Activated T-cell treated with anti-CD3 and anti-CD28 coated beads, Interleukin-2, amount 50 U/mL, for 48 hours (primary cell): ENCODE results near the gene KLC4.
"Not testable (repeated sequence)": the region's sequence is repeated elsewhere in the genome, so short reads cannot be mapped to it uniquely, and the experiment has no call there.

ENCODE experiments used
- DNase-seq, 2 experiments: peaks; one replicate each; pipeline ENCODE4 v3.0.0-alpha.2; 2020

The KLC4 gene

DNA sequence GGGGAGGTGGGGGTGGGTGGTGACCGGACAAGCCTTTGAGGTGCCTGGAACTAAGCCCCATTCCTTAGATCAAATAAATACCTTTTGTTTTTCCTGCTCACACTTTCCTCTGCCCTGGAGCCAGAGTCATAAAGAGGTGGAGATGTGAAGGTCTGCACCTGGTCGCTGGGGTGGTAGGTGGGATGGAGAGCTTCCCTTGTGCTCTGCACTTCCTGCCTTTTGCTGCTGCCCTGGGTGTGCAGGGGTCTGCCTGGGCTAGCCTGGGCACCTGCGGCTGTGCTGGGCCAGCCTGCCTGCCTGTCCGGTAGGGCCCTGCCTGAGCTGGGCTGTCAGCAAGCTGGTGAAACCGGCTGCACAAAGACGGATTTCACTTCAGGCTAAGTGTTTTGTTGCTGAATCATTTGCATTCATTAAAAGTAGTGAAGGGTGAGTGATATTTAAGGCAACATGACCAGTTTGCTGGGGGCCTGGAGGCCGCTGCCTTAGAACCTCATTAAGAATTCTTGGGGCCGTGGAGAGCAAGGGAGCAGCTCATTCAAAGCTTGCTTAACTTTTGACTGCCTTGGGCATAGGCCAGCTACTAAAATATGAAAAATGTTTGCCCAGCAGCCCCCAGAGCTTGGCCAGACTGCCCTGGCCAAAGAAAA is 37.1 kb downstream of the KLC4 start:
- no peak for DNase-seq

DNA sequence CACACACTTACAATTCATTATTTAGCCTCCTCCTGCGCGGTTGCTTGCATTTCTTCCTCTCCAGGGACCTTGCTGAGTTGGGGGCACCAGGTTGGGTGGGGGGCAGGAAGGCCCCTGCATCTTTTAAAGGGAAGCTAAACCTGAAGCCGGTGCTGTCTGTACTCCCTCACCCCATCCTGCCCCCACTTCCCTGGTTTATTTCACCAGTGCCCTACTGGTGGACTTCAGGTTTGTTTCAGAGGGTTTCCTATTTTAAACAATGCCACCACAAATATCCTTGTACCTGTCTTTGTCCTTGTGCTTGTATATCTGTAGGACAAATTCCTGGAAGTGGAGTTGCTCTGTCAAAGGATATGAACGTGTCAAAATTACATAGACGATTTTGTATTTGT is 37.7 kb downstream of the KLC4 start:
- DNase-seq: no peak

DNA sequence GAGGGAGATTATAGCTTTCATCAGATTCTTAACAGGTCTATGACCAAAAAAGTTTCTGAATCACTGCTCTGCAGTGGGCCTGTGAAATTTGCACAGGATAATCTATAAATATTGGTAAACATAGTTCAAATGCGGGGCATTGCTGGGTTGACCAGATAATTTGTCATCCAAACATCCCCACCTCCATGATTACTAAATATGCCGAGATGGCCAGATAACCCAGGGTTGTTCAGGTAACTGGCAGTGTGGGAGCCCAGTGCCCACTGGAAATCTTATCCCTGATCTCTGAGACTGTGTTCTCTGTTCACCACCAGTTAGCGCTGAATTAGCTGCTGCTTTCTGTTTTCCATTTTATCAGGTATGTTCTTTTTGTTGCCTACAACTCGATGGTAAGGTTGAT is 38.1 kb downstream of the KLC4 start:
- DNase-seq: no peak

DNA sequence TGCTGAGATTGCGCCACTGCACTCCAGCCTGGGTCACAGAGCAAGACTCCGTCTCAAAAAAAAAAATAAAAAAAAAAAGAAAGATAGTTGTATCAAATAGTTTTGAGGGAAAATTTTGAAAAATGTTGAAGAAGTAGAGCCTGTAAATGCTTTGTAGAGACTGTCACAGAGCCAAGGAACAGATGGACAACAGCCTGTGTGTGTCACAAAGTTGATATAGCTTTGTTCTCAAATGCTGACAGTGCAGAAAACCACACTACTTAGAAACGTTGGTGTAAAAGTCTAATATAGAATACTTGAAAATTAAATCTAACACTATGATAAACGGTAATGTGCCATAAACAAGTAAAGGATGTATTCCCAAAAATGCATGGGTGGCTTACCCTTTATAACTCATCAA is 42.1 kb downstream of the KLC4 start:
- no peak for DNase-seq

DNA sequence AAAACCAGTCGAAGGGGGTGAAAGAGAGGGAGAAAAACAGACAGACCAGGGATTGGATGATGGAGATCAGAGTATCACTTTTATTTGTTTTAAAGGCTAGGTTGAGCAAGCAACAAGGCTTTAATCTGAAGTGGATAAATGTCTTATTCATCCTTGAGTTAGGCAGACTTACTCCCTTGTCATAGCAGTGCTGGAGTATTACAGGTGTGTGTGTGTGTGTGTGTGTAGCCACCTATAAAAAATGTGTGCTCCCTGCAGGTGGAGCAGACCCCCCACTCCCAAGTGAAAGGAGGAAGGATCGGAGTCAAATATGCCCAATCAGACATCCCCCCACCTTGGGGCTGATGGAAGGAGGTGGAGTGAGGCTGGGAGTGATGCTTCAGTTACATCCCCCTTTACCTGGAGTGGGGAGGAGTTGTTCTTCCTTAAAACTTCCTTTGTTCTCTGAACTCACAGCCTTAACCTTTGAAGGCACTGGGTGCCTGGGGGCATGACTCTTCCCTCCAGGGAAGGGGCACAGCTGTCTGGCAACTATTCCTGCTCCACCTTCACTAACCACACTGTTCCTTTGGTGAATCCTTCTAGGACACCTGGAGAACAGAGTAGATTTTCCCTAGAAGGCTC is 43.9 kb downstream of the KLC4 start:
- no peak for DNase-seq

DNA sequence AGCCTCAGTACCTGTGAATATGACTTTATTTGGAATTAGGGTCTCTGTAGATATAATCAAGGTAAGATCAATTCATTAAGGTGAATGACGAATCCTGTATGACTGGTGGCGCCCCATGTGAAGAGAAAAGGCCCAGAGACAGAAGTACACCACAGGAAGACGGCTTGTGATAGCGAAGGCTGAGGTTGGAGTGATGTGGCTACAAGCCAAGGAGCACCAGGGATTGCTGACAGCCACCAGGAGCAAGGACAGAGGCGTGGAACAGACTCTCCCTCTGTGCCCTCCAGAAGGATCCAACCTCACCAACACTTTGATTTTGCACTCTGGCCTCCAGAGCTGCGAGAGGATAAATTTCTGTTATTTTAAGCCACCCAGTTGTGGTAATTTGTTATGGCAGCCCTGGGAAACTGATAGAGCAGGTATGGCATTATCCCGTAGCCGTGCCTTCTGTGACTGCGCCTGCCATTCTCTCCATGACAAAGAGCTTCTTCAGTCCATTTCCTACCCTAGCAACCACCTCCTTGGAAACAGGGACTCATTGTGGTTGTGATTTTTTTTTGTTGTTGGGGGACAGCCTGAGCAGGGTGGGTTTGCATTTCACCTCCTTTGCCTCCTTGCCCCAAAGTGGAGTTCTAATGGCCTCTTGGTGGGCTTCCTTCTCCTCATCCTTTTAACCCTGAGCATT is 46.2 kb downstream of the KLC4 start:
- DNase-seq: no peak

DNA sequence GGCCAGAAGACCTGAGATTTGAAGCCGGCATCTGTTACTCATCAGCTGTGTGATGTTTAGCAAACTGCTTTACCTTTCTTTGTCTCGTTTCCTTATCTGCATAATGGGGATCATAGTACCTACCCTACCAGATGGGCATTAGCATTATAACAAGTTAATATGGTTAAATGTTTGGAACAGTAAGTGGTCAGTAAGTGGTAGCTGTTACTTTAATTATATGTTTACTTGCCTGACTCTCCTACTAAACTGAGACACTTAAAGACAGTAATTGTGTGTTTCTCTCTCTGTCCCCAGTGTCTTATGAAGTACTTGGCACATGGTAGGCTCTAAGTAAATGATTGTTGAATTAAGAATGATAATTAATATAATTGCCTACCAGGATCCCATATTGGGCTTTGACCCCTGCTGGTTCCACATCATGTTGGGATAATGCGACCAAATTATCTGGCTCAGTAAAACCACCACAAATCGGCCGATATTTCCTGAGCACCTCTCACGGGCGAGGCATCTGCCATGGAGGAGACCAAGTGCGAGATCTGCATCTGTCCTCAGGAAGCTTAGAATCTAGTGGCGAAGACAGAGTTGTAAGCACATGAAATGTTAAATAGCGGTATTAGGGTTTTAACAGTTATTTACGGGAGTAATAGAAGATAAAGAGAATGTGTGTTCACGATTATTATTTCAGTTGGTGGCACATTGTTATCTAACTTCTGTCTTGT is 48.1 kb downstream of the KLC4 start:
- no peak for DNase-seq

DNA sequence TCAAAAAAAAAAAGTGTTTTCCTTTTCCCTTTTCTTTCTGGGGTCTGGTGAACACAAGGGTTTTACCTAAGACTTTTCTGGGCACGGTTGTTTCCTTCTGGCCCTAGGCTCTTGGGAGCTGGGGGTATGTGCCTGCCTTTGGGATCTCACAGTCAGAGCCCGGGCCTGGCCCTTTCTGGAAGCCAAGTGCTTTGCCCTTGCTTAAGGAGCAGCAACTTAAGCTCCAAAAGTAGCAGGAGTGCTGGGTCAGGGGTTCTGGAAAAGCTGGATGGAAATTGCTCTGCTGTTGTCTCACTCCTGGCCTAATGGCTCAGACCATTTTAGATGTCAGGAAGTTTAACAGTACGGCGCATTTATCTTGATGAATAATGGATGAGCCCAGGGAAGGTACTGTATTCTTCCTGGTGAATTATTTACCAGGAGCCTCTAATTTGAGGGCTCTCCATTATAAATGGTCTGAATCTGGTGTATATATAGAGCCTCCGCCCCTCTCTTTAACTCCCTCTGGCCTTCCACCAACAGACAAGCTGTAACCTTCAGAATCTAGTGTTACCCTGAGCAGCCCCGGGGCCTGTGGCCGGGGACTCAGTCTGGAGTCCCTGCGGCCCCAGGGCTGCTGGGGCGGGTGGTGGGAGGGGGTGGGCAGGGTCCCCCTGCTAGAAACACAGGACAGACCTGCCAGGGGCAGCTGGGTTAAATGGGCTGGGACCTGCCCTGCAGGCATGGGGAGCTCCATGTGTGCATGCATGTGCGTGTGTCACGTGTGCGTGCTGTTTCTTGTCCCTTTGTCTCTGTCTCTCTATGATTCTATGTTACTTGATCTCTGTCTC is 54.2 kb downstream of the KLC4 start:
- no peak for DNase-seq

DNA sequence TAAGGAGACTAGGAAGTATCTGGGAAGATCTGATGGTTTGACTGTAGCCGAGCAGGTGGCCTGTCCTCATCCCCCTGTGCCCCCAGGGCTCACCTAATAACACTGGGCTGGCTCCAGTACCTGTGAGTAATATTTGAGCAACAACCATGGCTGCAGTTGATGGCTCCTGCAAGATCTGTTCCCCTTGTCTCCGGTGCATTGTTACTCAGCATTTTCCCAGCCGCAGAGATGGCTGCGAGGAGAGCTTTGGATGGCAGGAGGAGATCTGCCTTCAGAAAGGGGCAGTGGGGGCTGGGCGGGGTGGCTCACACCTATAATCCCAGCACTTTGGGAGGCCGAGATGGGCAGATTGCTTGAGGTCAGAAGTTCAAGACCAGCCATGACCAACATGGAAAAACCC is 55.9 kb downstream of the KLC4 start:
- DNase-seq: no peak

DNA sequence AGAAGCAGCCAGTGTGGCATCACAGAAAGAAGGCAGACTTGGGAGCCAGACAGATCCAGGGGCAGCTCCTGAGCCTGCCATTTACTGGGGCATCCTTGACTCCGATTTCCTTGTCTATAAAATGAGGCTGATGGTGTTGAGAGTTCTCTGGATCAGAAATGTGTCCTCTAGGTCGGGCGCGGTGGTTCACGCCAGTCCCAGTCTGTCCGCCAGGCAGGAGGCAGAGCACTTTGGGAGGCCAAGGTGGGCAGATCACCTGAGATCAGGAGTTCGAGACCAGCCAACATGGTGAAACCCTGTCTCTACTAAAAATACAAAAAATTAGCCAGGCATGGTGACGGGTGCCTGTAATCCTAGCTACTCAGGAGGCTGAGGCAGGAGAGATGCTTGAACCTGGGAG is 58.0 kb downstream of the KLC4 start:
- DNase-seq: not testable (repeated sequence)

DNA sequence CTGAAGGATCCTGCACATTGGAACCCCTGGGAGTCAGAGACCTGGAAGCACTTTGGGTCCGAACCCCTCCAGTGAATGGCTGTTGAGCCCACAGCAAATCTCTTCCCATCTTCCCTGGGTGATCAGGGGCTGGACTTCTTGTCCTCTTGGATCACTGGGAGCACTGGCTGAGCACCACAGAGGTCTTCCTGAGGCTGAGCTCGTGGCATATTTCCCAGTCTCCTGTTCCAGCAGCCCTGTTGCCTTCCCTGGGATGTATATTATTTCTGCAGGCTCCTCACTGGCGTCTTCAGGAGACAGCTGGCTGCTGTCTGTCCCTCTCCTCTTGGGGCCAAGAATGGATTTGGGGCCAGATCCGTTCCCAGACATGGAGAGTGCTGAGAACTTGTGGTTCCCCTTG is 60.1 kb downstream of the KLC4 start:
- DNase-seq: no peak

DNA sequence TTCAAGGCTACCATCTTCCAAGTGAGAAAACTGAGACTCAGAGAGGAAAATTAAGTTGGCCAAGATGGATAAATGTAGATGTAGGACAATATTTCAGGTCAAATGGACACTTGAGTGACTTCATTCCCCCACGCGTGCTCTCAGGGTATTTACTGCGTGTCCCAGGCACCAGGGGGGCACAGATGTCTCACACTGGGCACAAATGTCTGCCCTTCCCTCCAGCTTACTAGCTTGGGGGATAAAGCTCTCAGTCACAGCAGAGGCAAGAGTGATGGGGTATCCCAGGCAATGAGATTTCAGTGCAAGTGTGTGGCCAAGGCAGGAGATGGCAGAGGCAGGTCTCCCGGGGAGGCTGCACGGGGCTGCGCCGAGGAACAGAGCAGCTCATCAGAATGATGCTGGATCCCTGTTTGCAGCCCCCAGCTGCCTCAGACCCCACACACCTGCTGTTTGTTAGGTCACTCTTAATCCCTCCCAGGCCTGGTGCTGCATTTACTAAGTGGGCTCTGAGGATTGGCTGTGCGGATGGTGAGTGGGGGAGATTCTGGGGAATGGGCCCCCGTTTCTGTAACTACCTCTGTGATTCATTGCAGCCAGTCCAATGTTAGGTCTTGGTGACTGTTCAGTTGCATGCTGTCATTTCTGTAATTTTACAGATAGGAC is 60.8 kb downstream of the KLC4 start:
- no peak for DNase-seq

DNA sequence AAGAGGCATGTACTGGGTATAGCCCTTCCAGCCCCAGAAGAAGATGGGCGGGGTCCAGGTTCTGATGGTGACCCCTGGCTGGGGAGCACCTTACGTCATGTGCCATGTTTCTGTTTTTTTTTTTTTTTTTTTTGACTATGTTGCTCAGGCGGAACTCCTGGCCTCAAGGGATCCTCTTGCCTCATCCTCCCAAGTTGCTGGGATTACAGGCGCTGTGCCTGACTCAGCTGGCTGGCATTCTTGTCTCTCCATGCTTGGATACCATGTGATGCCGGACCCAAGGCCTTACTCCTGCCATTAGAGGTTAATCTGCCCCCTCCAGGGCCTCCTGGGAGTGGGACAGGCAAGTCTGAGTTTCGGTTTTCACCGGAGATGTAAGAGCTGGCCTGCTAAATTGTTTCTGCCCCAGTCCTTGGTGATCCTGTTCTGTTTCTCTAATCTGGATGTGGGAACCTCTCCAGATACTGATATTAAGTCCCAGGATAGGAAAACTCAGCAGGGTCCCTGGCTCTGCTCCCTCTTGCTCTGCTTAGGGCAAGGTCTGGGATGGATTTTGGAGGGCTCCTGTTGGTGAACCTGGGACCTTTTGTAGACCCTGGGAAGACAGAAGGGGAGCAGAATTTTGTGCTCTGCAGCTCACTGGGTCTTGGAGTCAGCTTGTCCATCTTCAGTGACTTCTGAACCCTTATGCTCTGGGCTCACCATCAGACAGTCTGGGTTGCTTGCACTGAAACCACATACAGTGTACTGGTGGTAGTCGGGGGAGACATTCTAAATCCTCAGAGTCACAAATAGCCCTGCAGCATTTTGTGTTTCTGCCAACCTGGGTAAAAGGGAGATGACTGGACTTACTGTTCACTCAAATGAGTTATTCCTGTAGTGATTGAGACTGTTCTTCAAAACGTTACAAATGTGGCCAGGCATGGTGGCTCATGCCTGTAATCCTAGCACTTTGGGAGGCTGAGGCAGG is 61.8 kb downstream of the KLC4 start:
- DNase-seq: no peak

DNA sequence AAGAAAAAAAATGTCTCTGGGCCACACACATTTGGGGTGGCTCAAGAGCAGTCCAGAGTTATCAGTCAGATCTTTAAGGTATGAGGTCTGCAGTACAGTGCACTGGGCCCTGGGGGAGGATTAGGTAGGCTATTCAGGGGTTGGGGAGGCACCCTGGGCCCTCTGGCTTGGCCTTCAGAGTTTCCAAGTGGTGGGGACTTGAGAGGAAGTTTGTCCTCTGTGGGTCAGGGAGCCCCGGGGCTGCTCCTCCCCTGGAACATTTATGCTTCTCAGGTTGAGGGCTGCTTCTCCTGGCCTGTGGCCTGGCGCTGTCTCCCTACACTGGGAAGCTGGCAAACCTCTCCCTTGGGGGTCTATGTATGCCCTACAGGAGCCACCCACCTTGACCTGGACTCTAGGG is 62.7 kb downstream of the KLC4 start:
- DNase-seq: no peak

DNA sequence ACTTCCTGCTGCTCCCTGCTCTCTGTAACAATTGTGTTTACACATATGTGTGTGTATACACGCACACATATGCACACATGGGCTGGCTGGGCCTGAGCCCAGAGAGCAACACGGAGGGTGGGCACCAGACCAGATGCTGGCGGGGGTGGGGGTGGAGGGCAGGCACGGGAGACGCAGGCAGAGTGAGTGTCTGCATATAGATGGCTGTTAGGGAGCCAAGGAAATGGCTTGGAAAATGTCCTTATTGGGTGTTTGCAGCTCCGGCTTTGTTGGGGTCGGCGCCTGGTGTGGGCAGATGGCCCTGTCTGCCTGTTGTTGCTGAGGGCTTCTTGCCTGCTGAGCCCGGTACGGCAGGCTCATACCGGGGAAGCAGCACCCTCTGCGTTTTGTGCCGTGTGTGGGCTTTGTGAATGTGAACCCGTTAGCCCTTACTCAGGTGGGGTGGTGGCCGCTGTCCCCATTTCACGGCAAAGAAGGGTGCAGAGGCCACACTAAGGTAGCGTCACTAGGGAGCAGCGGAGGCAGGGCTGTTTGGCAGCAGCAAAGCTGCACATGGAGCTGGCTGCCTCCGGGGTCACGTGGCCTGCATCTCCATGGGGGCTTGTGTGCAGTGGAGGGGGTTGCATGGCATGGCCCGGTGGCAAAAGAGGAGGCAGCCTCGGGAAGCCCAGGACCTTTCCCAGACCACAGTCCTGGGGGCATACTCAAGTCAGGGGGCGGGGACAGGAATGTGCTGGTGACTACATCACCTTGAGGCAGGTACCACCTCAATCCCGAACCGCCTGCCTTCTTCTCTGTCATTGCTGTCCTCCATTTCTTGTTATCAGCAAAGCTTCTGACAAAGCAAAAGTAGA is 64.3 kb downstream of the KLC4 start:
- no peak for DNase-seq

DNA sequence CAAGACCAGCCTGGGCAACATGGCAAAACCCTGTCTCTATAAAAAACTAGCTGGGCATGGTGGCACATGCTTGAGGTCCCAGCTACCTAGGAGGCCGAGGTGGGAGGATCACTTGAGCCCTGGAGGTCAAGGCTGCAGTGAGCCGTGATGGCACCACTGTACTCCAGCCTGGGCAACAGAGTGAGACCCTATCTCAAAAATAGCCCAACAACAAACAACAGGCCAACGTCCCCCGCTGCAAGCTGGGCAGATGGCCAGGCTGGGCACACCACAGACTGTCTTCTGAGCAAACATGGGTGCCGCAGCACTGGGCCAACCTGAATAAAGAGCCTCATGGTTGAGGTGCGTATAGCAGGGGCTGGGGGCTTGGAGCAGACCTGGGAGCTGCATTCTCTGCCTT is 65.0 kb downstream of the KLC4 start:
- no peak for DNase-seq
